ENCODE measurements around the gene POLR3E. TPM values are rescaled to one million over a fixed set of nuclear protein-coding genes. Genes with fewer than 3 reads are reported as not detected.

The POLR3E gene
- total and polyA plus RNA-seq, 2 donors (not counting 3 experiments of a cell fraction or from before 2014, with no cell fraction given) = 48.3 to 62.2 TPM

- H2AFZ ChIP-seq (ENCODE audit: low read depth, low read length) = no peak overlapping the region
- H3K36me3 ChIP-seq (ENCODE audit: control insufficient read depth in 2 of 2, extremely low read depth in 1 of 2, insufficient read depth in 2 of 2, low read length in 2 of 2) = peaks cover 8 to 44% of the 10 kb centered on the region in 2 experiments
- H3K4me2 ChIP-seq (ENCODE audit: insufficient read depth, low read length) = no peak overlapping the region
- TF ChIP-seq EZH2 (IDR thresholded peaks at IDR 0.05; ENCODE audit: borderline replicate concordance, low read depth, low read length, severe bottlenecking) (no peak), JUN (IDR thresholded peaks at IDR 0.05; ENCODE audit: borderline replicate concordance, insufficient read depth, insufficient read length, low read depth) (no peak), MYC (IDR thresholded peaks at IDR 0.05; ENCODE audit: low read depth, low read length) (no peak), GATA2 (IDR thresholded peaks at IDR 0.05; ENCODE audit: insufficient read depth, insufficient read length, low read depth, low read length) (no peak), POLR2AphosphoS5 (IDR thresholded peaks at IDR 0.05; ENCODE audit: insufficient read depth, low read depth, low read length) (no peak), CTCF (IDR thresholded peaks at IDR 0.05; ENCODE audit: extremely low read depth in 1 of 2, insufficient read depth in 1 of 2, low read depth in 1 of 2, low read length in 2 of 2) (no peak), FOS (IDR thresholded peaks at IDR 0.05; ENCODE audit: borderline replicate concordance, insufficient read depth, low read length) (no peak), POLR2A (IDR thresholded peaks at IDR 0.05; ENCODE audit: low read depth, low read length) (no peak)
- TF ChIP-seq, protein P1, sequence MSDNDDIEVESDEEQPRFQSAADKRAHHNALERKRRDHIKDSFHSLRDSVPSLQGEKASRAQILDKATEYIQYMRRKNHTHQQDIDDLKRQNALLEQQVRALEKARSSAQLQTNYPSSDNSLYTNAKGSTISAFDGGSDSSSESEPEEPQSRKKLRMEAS (IDR thresholded peaks at IDR 0.05; ENCODE audit: insufficient read depth, insufficient read length) = no peak
- FAIRE-seq = no peak
- H3K79me2 ChIP-seq (ENCODE audit: control insufficient read depth, insufficient read depth, low read length) = no peaks in the 10 kb centered on the region
- no peaks in the 10 kb centered on the region for H3K9me1 ChIP-seq (replicated peaks; ENCODE audit: control insufficient read depth, extremely low read depth, insufficient read depth, low read length)
- no peak overlapping the region for H3K27ac ChIP-seq (ENCODE audit: insufficient read depth, low read depth, low read length)
- H3K4me3 ChIP-seq (replicated peaks in 1 of 3; ENCODE audit: insufficient read depth in 1 of 3, low read depth in 1 of 3, low read length in 3 of 3) = no peak overlapping the region
- DNase-seq (ENCODE audit: low read depth, low spot score) = no peak
- no peaks in the 10 kb centered on the region for H3K9me3 ChIP-seq (replicated peaks; ENCODE audit: control insufficient read depth, insufficient read depth, low read length)
- H3K4me1 ChIP-seq (ENCODE audit: control insufficient read depth, extremely low read depth, insufficient read depth, low read length) = no peaks in the 10 kb centered on the region
- ChIA-PET POLR2A (no interaction called here), CTCF (no interaction called here)
- H3K27me3 ChIP-seq (ENCODE audit: control insufficient read depth in 2 of 2, insufficient read depth in 2 of 2, low read length in 2 of 2) = no peaks in the 10 kb centered on the region
- BruUV-seq (replicated peaks) = no TSS peak
- dilution Hi-C loops (cut with MboI; ENCODE audit: extremely low pct_ligation_motif_present, low sequenced_read_pairs) = no loop called here
- no peak overlapping the region for H3K9ac ChIP-seq (replicated peaks; ENCODE audit: extremely low read depth, insufficient read depth, low read length)
- intact Hi-C loops (cut with micrococcal nuclease) = loop anchor here (10.0 kb wide), 1 partner anchor 347 kb away; no protein-coding TSS in a partner anchor
- no peaks in the 10 kb centered on the region for H4K20me1 ChIP-seq (replicated peaks; ENCODE audit: control insufficient read depth, extremely low read depth, insufficient read depth, low read length)
These were observed 31.0 kb downstream of the POLR3E start for GRCh38 chr16:22328081-22328725.
